Astrocyte of the spinal cord (primary cell): ENCODE results near the gene HOXC11.

Source experiments
- DNase-seq: peaks from one replicate; pipeline ENCODE4 v3.0.0; 2011; ENCODE audit warnings: low read depth, low spot score
- H3K4me3 ChIP-seq: 2 replicates; pipeline ENCODE4 v1.5.1; 2011; ENCODE audit warnings: low read depth, mild to moderate bottlenecking, low read length, moderate library complexity
- CTCF ChIP-seq: IDR thresholded peaks from 2 replicates; pipeline ENCODE4 v1.5.1; 2012; ENCODE audit warnings: low read depth, mild to moderate bottlenecking, low read length, inconsistent platforms
- in situ Hi-C: cut with HindIII; loops from 2 replicates; pipeline ENCODE4 v1.10.0; 2017; ENCODE audit warnings: low sequenced_read_pairs

HOXC11 gene

GRCh38 chr12:53975479-53976152 is 2.7 kb downstream of the HOXC11 start:
- TF ChIP-seq CTCF = no peak
- in situ Hi-C loops = no loop called here

GRCh38 chr12:53976172-53976822 is 3.4 kb downstream of the HOXC11 start:
- no peak overlapping the region for H3K4me3 ChIP-seq
- in situ Hi-C loops = no loop called here
- no peak for DNase-seq
- TF ChIP-seq CTCF = no peak

More at GRCh38 chr12:53975479-53976152, 2.7 kb downstream of the HOXC11 start:
- no peak overlapping the region for H3K4me3 ChIP-seq
- no peak for DNase-seq

- TF ChIP-seq CTCF = no peak
- DNase-seq = no peak
- in situ Hi-C loops = no loop called here
- no peak overlapping the region for H3K4me3 ChIP-seq
Measured at GRCh38 chr12:53976823-53977595, 4.1 kb downstream of the HOXC11 start.

GRCh38 chr12:53977596-53978445 is 4.9 kb downstream of the HOXC11 start:
- DNase-seq = no peak
- H3K4me3 ChIP-seq = no peak overlapping the region
- no peak for TF ChIP-seq CTCF
- in situ Hi-C loops = no loop called here

- no peak for DNase-seq
- no peak for TF ChIP-seq CTCF
- in situ Hi-C loops = no loop called here
- H3K4me3 ChIP-seq = no peak overlapping the region
Measured at GRCh38 chr12:53978477-53979356, 5.8 kb downstream of the HOXC11 start.
